ENCODE results near the gene ZNF423.

- TF ChIP-seq CTCF (IDR thresholded peaks at IDR 0.05) (no peak), POLR2AphosphoS5 (IDR thresholded peaks at IDR 0.05; ENCODE audit: low read depth, low read length) (no peak)
Observed at GRCh38 chr16:49487746-49488145, 368.2 kb downstream of the ZNF423 start.
